ENCODE measurements around the gene GIN1.

Gene GIN1

GRCh38 chr5:103109277-103109676, 10.7 kb downstream of the GIN1 start:
- Histone ChIP-seq H3K4me1 (ENCODE audit: control insufficient read depth, low read length) (peaks cover 29% of the 10 kb centered on the region), H4K20me1 (ENCODE audit: control insufficient read depth, insufficient read depth, low read depth, low read length) (no peaks in the 10 kb centered on the region), H3K27ac (ENCODE audit: low read depth, low read length) (no peak overlapping the region), H3K36me3 (ENCODE audit: control insufficient read depth, low read length) (peaks cover 15% of the 10 kb centered on the region), H3K4me2 (ENCODE audit: low read length) (no peak overlapping the region), H3K9me3 (ENCODE audit: control insufficient read depth, insufficient read depth, low read length) (peaks cover 4% of the 10 kb centered on the region; the same call in 1 of the 2 replicates), H3K9me2 (replicated peaks; ENCODE audit: control insufficient read depth, low read length) (no peaks in the 10 kb centered on the region), H3K27me3 (ENCODE audit: control insufficient read depth, low read length) (no peaks in the 10 kb centered on the region), H3K4me3 (ENCODE audit: low read length) (no peak overlapping the region), H3F3A (ENCODE audit: control insufficient read depth, insufficient read depth) (no peaks in the 10 kb centered on the region), H3K79me2 (ENCODE audit: control insufficient read depth, low read length) (peaks cover 24% of the 10 kb centered on the region)
- no peak for TF ChIP-seq EZH2phosphoT487 (IDR thresholded peaks at IDR 0.05; ENCODE audit: borderline replicate concordance, low read length)
- TF ChIP-seq CTCF (IDR thresholded peaks at IDR 0.05; ENCODE audit: low read depth, low read length, poor library complexity, severe bottlenecking): no peak

DNA sequence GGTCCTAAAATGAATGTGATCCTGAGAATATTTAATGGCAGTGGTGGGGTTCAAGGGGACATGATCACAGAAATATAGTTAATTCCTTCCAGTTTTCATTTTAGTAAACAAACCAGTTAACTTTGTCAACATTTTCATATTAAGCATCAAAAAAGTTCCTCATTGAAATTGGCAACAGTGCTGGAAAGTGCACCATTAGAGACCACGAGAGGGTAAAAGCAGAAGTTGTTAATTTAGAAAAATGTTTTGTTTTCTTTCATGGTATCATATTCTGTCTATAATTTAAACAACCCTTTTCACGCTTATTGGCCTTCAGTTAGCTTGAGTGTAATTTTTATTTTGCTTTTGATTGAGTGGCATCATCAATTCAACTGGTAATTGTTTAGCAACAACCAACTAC, 11.9 kb downstream of the GIN1 start:
- H3K27me3 ChIP-seq (ENCODE audit: control insufficient read depth, low read length): no peaks in the 10 kb centered on the region
- H4K20me1 ChIP-seq (ENCODE audit: control insufficient read depth, insufficient read depth, low read depth, low read length): no peaks in the 10 kb centered on the region
- no peaks in the 10 kb centered on the region for H3F3A ChIP-seq (ENCODE audit: control insufficient read depth, insufficient read depth)
- peaks cover 24% of the 10 kb centered on the region for H3K4me1 ChIP-seq (ENCODE audit: control insufficient read depth, low read length)
- peaks cover 15% of the 10 kb centered on the region for H3K36me3 ChIP-seq (ENCODE audit: control insufficient read depth, low read length)
- no peak overlapping the region for H3K27ac ChIP-seq (ENCODE audit: low read depth, low read length)
- no peaks in the 10 kb centered on the region for H3K9me2 ChIP-seq (replicated peaks; ENCODE audit: control insufficient read depth, low read length)
- peaks cover 4% of the 10 kb centered on the region; the same call in 1 of the 2 replicates for H3K9me3 ChIP-seq (ENCODE audit: control insufficient read depth, insufficient read depth, low read length)
- H3K4me2 ChIP-seq (ENCODE audit: low read length): no peak overlapping the region
- TF ChIP-seq CTCF (IDR thresholded peaks at IDR 0.05; ENCODE audit: low read depth, low read length, poor library complexity, severe bottlenecking): no peak
- no peak for TF ChIP-seq EZH2phosphoT487 (IDR thresholded peaks at IDR 0.05; ENCODE audit: borderline replicate concordance, low read length)
- H3K79me2 ChIP-seq (ENCODE audit: control insufficient read depth, low read length): peaks cover 16% of the 10 kb centered on the region
- H3K4me3 ChIP-seq (ENCODE audit: low read length): no peak overlapping the region

- Histone ChIP-seq H4K20me1 (ENCODE audit: control insufficient read depth, insufficient read depth, low read depth, low read length) (no peaks in the 10 kb centered on the region), H3K9me2 (replicated peaks; ENCODE audit: control insufficient read depth, low read length) (no peaks in the 10 kb centered on the region), H3K79me2 (ENCODE audit: control insufficient read depth, low read length) (no peaks in the 10 kb centered on the region), H3F3A (ENCODE audit: control insufficient read depth, insufficient read depth) (no peaks in the 10 kb centered on the region), H3K4me2 (ENCODE audit: low read length) (no peak overlapping the region), H3K4me1 (ENCODE audit: control insufficient read depth, low read length) (no peaks in the 10 kb centered on the region), H3K9me3 (ENCODE audit: control insufficient read depth, insufficient read depth, low read length) (no peaks in the 10 kb centered on the region), H3K4me3 (ENCODE audit: low read length) (no peak overlapping the region), H3K27ac (ENCODE audit: low read depth, low read length) (no peak overlapping the region), H3K27me3 (ENCODE audit: control insufficient read depth, low read length) (no peaks in the 10 kb centered on the region), H3K36me3 (ENCODE audit: control insufficient read depth, low read length) (peaks cover 14% of the 10 kb centered on the region)
- TF ChIP-seq EZH2phosphoT487 (IDR thresholded peaks at IDR 0.05; ENCODE audit: borderline replicate concordance, low read length): no peak
- no peak for TF ChIP-seq CTCF (IDR thresholded peaks at IDR 0.05; ENCODE audit: low read depth, low read length, poor library complexity, severe bottlenecking)
Observed at GRCh38 chr5:103102234-103102633, 17.7 kb downstream of the GIN1 start.

All from DOHH2 (cell line).